K562 (cell line): ENCODE measurements around the gene RBM17. TPM values are rescaled to one million over a fixed set of nuclear protein-coding genes. Genes with fewer than 3 reads are reported as not detected.
A peak's percentile ranks its signal among the peaks of the same experiment; 100 is the strongest.

ENCODE experiments used
- BRF2 ChIP-seq: IDR thresholded peaks from 3 replicates; pipeline ENCODE4 v1.6.1; 2011; ENCODE audit warnings: borderline replicate concordance, mild to moderate bottlenecking; ENCODE audit not compliant: insufficient read length, insufficient read depth
- CCNT2 ChIP-seq: IDR thresholded peaks from 2 replicates; pipeline ENCODE4 v1.6.1; 2011; ENCODE audit warnings: borderline replicate concordance, low read depth, mild to moderate bottlenecking, moderate library complexity, mixed read lengths, low read length; ENCODE audit not compliant: insufficient read length; ENCODE audit errors: extremely low read depth
- EHMT2 ChIP-seq: fragments of 450-650 bp; IDR thresholded peaks from 2 replicates; pipeline ENCODE4 v1.6.1; 2018; ENCODE audit warnings: antibody characterized with exemption
- EP300 ChIP-seq: IDR thresholded peaks from 2 replicates; pipeline ENCODE4 v1.6.1; 2012; ENCODE audit warnings: low read length, improper control_type of control experiment
- GMEB1 ChIP-seq: fragments of 250-450 bp; sonication (Bioruptor Pico); IDR thresholded peaks from 2 replicates; pipeline ENCODE4 v1.4.0; 2020; ENCODE audit warnings: mild to moderate bottlenecking
- HIVEP1 ChIP-seq: fragments of 250-450 bp; sonication (Bioruptor Pico); IDR thresholded peaks from 2 replicates; pipeline ENCODE4 v1.4.0; 2020; ENCODE audit warnings: mild to moderate bottlenecking
- HMG20A ChIP-seq: fragments of 450-650 bp; formaldehyde crosslinking; conservative IDR thresholded peaks from 2 replicates; pipeline ENCODE4 v1.4.0; 2020; ENCODE audit warnings: mild to moderate bottlenecking, mixed read lengths
- KAT2B ChIP-seq: IDR thresholded peaks from one replicate; pipeline ENCODE4 v1.6.1; 2012; ENCODE audit warnings: low read depth, mild to moderate bottlenecking, control low read depth, inconsistent platforms, low read length, moderate library complexity
- KDM4B ChIP-seq, 2 experiments: fragments of 450-650 bp in 1 of 2; sonication (generic) in 1 of 2; IDR thresholded peaks; 2 replicates each; pipeline ENCODE4 v1.6.1; 2016 to 2017; ENCODE audit warnings: borderline replicate concordance in 2 of 2, antibody characterized with exemption in 1 of 2, low read depth in 1 of 2, mild to moderate bottlenecking in 1 of 2
- KDM5B ChIP-seq: fragments of 200-600 bp; sonication (generic); IDR thresholded peaks from 2 replicates; pipeline ENCODE4 v1.6.1; 2012; ENCODE audit warnings: low read depth, mild to moderate bottlenecking, moderate library complexity, low read length, control low read depth, inconsistent platforms; ENCODE audit not compliant: insufficient replicate concordance
- MIER1 ChIP-seq: fragments of 450-650 bp; IDR thresholded peaks from 2 replicates; pipeline ENCODE4 v1.6.1; 2016; ENCODE audit warnings: antibody characterized with exemption, mild to moderate bottlenecking, low read depth
- MYC ChIP-seq, 2 experiments: fragments of 250-450 bp in 1 of 2; sonication (Bioruptor Pico) in 1 of 2; IDR thresholded peaks; 2 replicates each; pipeline versions ENCODE4 v1.5.1 to v1.6.1; 2012 to 2021; ENCODE audit warnings: low read depth in 2 of 2, borderline replicate concordance in 1 of 2, improper control_type of control experiment in 1 of 2, low read length in 1 of 2, mild to moderate bottlenecking in 1 of 2, moderate library complexity in 1 of 2
- PHB2 ChIP-seq: fragments of 450-650 bp; IDR thresholded peaks from 2 replicates; pipeline ENCODE4 v1.6.1; 2017; ENCODE audit warnings: low read depth
- PREB ChIP-seq: sonication (generic); formaldehyde crosslinking; IDR thresholded peaks from 2 replicates; pipeline ENCODE4 v1.8.1; 2023; ENCODE audit warnings: mild to moderate bottlenecking, missing genetic modification reagents
- TAF1 ChIP-seq: IDR thresholded peaks from 2 replicates; pipeline ENCODE4 v1.6.1; 2011; ENCODE audit warnings: mild to moderate bottlenecking, low read length, moderate library complexity; ENCODE audit not compliant: insufficient read depth, control insufficient read depth, severe bottlenecking; ENCODE audit errors: extremely low read depth
- TAF9B ChIP-seq: fragments of 450-650 bp; IDR thresholded peaks from 2 replicates; pipeline ENCODE4 v1.6.1; 2018; ENCODE audit warnings: mild to moderate bottlenecking; ENCODE audit not compliant: partially characterized antibody
- TFAP4 ChIP-seq: sonication (generic); formaldehyde crosslinking; IDR thresholded peaks from 2 replicates; pipeline ENCODE4 v1.8.0; 2022; ENCODE audit warnings: missing genetic modification reagents, mild to moderate bottlenecking, moderate library complexity, borderline replicate concordance
- ZNF143 ChIP-seq: sonication (generic); formaldehyde crosslinking; IDR thresholded peaks from 2 replicates; pipeline ENCODE4 v1.9.0; 2022; ENCODE audit warnings: mild to moderate bottlenecking, missing genetic modification reagents
- ZNF217 ChIP-seq: sonication (generic); formaldehyde crosslinking; IDR thresholded peaks from 2 replicates; pipeline ENCODE4 v1.8.0; 2022; ENCODE audit warnings: mild to moderate bottlenecking, missing genetic modification reagents
- ZNF282 ChIP-seq: sonication (generic); formaldehyde crosslinking; IDR thresholded peaks from 2 replicates; pipeline ENCODE4 v1.8.1; 2023; ENCODE audit warnings: missing genetic modification reagents
- polyA plus RNA-seq, 8 experiments: library from polyadenylated mRNA; depleted of rRNA in 4 of 8; stranded (reverse) in 5 of 8; unstranded in 3 of 8; fragments of >200 nt; fragmentation: Nextera tagmentation in 2 of 8; fragmentation: Illumina TruSeq in 1 of 8; extraction: Ambion mirVana in 2 of 8; extraction: Trizol in 1 of 8; gene quantifications; 2 replicates each; pipeline versions ENCODE4 v1.2.1 to v1.2.3, GENCODE V29; 2011 to 2014; ENCODE audit warnings: inconsistent platforms in 1 of 8, missing spikeins in 1 of 8
- total RNA-seq, 7 experiments: library from RNA; depleted of rRNA in 6 of 7; stranded (reverse); fragments of >200 nt in 6 of 7; fragmentation: Illumina TruSeq in 2 of 7; extraction: Trizol in 2 of 7; gene quantifications; 2 replicates each; pipeline versions ENCODE4 v1.2.1 to v1.2.3, GENCODE V29; 2011 to 2021; ENCODE audit warnings: low replicate concordance in 1 of 7
- TF ChIP-seq, protein P1 (sequence below): sonication (generic); formaldehyde crosslinking; IDR thresholded peaks from 2 replicates; pipeline ENCODE4 v1.8.1; 2022; ENCODE audit warnings: missing genetic modification reagents

Gene RBM17
- total and polyA plus RNA-seq, 9 of the 15 experiments (the other 6 are each of a cell fraction or from before 2014, with no cell fraction given) = 23.6 to 217 (median 124) TPM

DNA sequence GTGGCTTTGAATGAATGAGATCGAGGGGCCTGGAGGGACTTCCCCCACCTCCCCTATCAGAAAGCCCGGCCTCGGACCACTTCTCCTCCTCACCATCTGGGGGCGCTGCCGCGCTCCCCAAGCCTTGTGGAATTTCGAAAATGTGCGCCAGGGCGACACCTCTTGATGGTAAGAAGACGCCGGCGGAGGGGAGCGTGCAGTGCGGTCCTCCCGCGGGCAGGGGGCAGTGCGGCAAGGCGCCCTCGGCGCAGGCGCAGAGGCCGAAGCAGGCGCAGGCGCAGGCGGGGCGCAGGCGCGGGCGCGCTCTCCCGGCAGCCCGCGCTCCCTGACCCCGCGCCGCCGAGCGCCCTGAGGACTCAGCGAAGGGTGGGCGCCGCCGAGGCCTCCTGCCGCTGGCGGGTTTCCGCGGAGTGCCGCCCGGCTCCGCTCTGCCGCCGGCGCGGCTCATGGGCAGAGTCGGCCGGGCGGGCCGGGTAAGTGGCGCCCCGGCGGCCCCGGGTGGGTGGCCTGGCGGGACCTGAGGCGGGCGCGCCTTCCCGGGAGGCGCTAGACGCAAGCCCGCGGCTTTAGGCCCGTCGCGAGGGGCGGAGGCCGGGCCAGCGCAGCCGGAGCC, at the start of gene RBM17 (continued):
- TF ChIP-seq GMEB1 = peak; percentile 63; the same call in 1 of the 2 replicates
- no peak for TF ChIP-seq ZNF143 (CRISPR knock-in tag)
- TF ChIP-seq EP300 = no peak; the same call in 1 of the 2 replicates
- no peak for TF ChIP-seq HMG20A (CRISPR knock-in tag)
- TF ChIP-seq ZNF217 (CRISPR knock-in tag) = no peak
- peak; percentile 59 for TF ChIP-seq KDM5B
- peak; percentile 82; the same call in 1 of the 2 replicates for TF ChIP-seq TFAP4 (CRISPR knock-in tag)
- TF ChIP-seq PREB (CRISPR knock-in tag) = no peak
- peak; percentile 72 for TF ChIP-seq TAF1
- TF ChIP-seq BRF2 = no peak
- TF ChIP-seq EHMT2 = 0 out of 2 replicates have a peak, but pooled peaks have one; percentile 29
- peak; percentile 81 for TF ChIP-seq MYC (IDR thresholded peaks at IDR 0.05; ENCODE audit: low read depth, low read length)
- TF ChIP-seq MYC (CRISPR knock-in tag; IDR thresholded peaks at IDR 0.05; ENCODE audit: borderline replicate concordance, low read depth) = no peak
- no peak for TF ChIP-seq MIER1
- no peak for TF ChIP-seq PHB2
- TF ChIP-seq HIVEP1 (CRISPR knock-in tag) = no peak
- TF ChIP-seq ZNF282 (CRISPR knock-in tag) = no peak
- TF ChIP-seq KAT2B = peak; percentile 82
- TF ChIP-seq, protein P1, sequence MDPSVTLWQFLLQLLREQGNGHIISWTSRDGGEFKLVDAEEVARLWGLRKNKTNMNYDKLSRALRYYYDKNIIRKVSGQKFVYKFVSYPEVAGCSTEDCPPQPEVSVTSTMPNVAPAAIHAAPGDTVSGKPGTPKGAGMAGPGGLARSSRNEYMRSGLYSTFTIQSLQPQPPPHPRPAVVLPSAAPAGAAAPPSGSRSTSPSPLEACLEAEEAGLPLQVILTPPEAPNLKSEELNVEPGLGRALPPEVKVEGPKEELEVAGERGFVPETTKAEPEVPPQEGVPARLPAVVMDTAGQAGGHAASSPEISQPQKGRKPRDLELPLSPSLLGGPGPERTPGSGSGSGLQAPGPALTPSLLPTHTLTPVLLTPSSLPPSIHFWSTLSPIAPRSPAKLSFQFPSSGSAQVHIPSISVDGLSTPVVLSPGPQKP (CRISPR knock-in tag) = no peak
- no peak for TF ChIP-seq TAF9B
- TF ChIP-seq KDM4B (IDR thresholded peaks at IDR 0.05; ENCODE audit: borderline replicate concordance in 2 of 2, low read depth in 1 of 2) = no peak
- peak; percentile 77 for TF ChIP-seq CCNT2
